GM12878 (cell line): Measurements from ENCODE around the gene BLOC1S2. TPM values are rescaled to one million over a fixed set of nuclear protein-coding genes. Genes with fewer than 3 reads are reported as not detected.

Experiments
- ATAC-seq: fragments of 200-7000 bp; cut with Tn5 transposase; 3 replicates; pipeline ENCODE4 v1.9.1; 2020; ENCODE audit warnings: mild to moderate bottlenecking, moderate library complexity
- BruUV-seq: library from RNA; stranded (reverse); fragments of 400-500 nt; replicated peaks from 2 replicates; lab custom pipeline; 2021; lab: Mats Ljungman, UMichigan
- CTCF ChIA-PET: fragments of 300-600 bp; sonication (Branson Sonifier 250); formaldehyde crosslinking; extraction: SDS; loops from one replicate; lab custom pipeline; 2021; ENCODE audit warnings: inconsistent platforms; lab: Yijun Ruan, JAX
- POLR2A ChIA-PET: fragments of 350-600 bp; formaldehyde crosslinking; extraction: SDS; loops from one replicate; lab custom pipeline; 2021; ENCODE audit warnings: inconsistent platforms; lab: Charles Lee
- RAD21 ChIA-PET: fragments of 300-600 bp; sonication (Branson Sonifier 250); formaldehyde crosslinking; loops from one replicate; lab custom pipeline; 2023; ENCODE audit warnings: antibody characterized with exemption; ENCODE audit not compliant: unreplicated experiment; lab: Charles Lee
- SMC1A ChIA-PET: fragments of 300-600 bp; sonication (Branson Sonifier 250); formaldehyde crosslinking; loops from one replicate; lab custom pipeline; 2023; ENCODE audit not compliant: unreplicated experiment, uncharacterized antibody; lab: Charles Lee
- DNase-seq: peaks from one replicate; pipeline ENCODE4 v3.0.0-alpha.2; 2011; ENCODE audit warnings: low read depth, low spot score
- FAIRE-seq: peaks from 3 replicates; lab custom pipeline; 2011; peaks lifted over from hg19 to GRCh38; lab: Jason Lieb, UNC
- H2AFZ ChIP-seq: 2 replicates; pipeline ENCODE4 v1.6.0; 2011; ENCODE audit warnings: low read depth, low read length, control low read depth; ENCODE audit not compliant: control insufficient read depth
- H3K27ac ChIP-seq: 2 replicates; pipeline ENCODE4 v1.5.1; 2011; ENCODE audit warnings: control low read depth; ENCODE audit not compliant: control insufficient read depth, insufficient read depth
- H3K27me3 ChIP-seq, 2 experiments: replicated peaks in 1 of 2; 2 replicates each; pipeline versions ENCODE4 v1.6.0 to v1.6.1; 2011; ENCODE audit warnings: low read length in 1 of 2; ENCODE audit not compliant: control insufficient read depth in 2 of 2, insufficient read depth in 2 of 2
- H3K36me3 ChIP-seq, 2 experiments: 2 replicates each; pipeline ENCODE4 v1.5.1; 2011; ENCODE audit warnings: low read length in 1 of 2; ENCODE audit not compliant: control insufficient read depth in 2 of 2, insufficient read depth in 2 of 2
- H3K4me1 ChIP-seq: 2 replicates; pipeline ENCODE4 v1.6.1; 2011; ENCODE audit warnings: mild to moderate bottlenecking, low read length, moderate library complexity, mixed read lengths; ENCODE audit not compliant: control insufficient read depth, insufficient read depth
- H3K4me2 ChIP-seq: 2 replicates; pipeline ENCODE4 v1.6.0; 2011; ENCODE audit warnings: control low read depth; ENCODE audit not compliant: control insufficient read depth, insufficient read depth
- H3K4me3 ChIP-seq: fragments of 200-600 bp; sonication (generic); 2 replicates; pipeline ENCODE4 v1.5.1; 2016
- H3K79me2 ChIP-seq: 2 replicates; pipeline ENCODE4 v1.6.0; 2011; ENCODE audit warnings: low read length; ENCODE audit not compliant: control insufficient read depth, insufficient read depth
- H3K9ac ChIP-seq: 2 replicates; pipeline ENCODE4 v1.8.0; 2011; ENCODE audit warnings: low read length, control low read depth, mixed read lengths; ENCODE audit not compliant: control insufficient read depth, insufficient read depth
- H3K9me3 ChIP-seq: replicated peaks from 3 replicates; pipeline ENCODE4 v1.5.1; 2011; ENCODE audit warnings: mild to moderate bottlenecking, low read length; ENCODE audit not compliant: control insufficient read depth, insufficient read depth
- H4K20me1 ChIP-seq: 2 replicates; pipeline ENCODE4 v1.6.0; 2011; ENCODE audit not compliant: control insufficient read depth, insufficient read depth
- FOS ChIP-seq: IDR thresholded peaks from 3 replicates; pipeline ENCODE4 v1.6.1; 2011; ENCODE audit warnings: borderline replicate concordance; ENCODE audit not compliant: insufficient read length; ENCODE audit errors: extremely low read depth
- IKZF2 ChIP-seq, 2 experiments: fragments of 450-650 bp; IDR thresholded peaks; 2 replicates each; pipeline ENCODE4 v1.6.1; 2017; ENCODE audit warnings: mild to moderate bottlenecking in 2 of 2, moderate library complexity in 2 of 2
- MLLT1 ChIP-seq: fragments of 450-650 bp; IDR thresholded peaks from 2 replicates; pipeline ENCODE4 v1.6.1; 2016; ENCODE audit warnings: mild to moderate bottlenecking
- NR2C1 ChIP-seq: fragments of 450-650 bp; IDR thresholded peaks from 2 replicates; pipeline ENCODE4 v1.6.1; 2017; ENCODE audit warnings: antibody characterized with exemption, mild to moderate bottlenecking, moderate library complexity
- PML ChIP-seq: IDR thresholded peaks from 2 replicates; pipeline ENCODE4 v1.6.1; 2012; ENCODE audit warnings: low read length, inconsistent platforms
- POLR2A ChIP-seq: IDR thresholded peaks from 2 replicates; pipeline ENCODE4 v1.6.1; 2011; ENCODE audit warnings: low read depth, mild to moderate bottlenecking, low read length
- SP1 ChIP-seq: IDR thresholded peaks from one replicate; pipeline ENCODE4 v1.6.1; 2011; ENCODE audit warnings: low read depth, low read length
- USF2 ChIP-seq: IDR thresholded peaks from 2 replicates; pipeline ENCODE4 v1.6.1; 2011; ENCODE audit warnings: low read depth, low read length, improper control_type of control experiment, borderline replicate concordance
- ZBTB40 ChIP-seq: fragments of 450-650 bp; IDR thresholded peaks from 2 replicates; pipeline ENCODE4 v1.6.1; 2016; ENCODE audit warnings: mild to moderate bottlenecking, moderate library complexity, borderline replicate concordance
- WGBS: methylation state at CpG from one replicate; pipeline ENCODE4 v1.1.6; 2016; ENCODE audit warnings: low lambda C conversion rate; ENCODE audit not compliant: insufficient replicate concordance, insufficient coverage; ENCODE audit errors: missing lambda C conversion rate; 5-methylcytosine and 5-hydroxymethylcytosine counted together
- in situ Hi-C: fragments of 300-500 bp; cut with MboI; formaldehyde crosslinking; loops from 9 replicates; pipeline ENCODE4 v1.14.3; 2018; ENCODE audit warnings: mixed read lengths
- intact Hi-C: fragments of 100-400 bp; cut with micrococcal nuclease; formaldehyde crosslinking; loops from one replicate; pipeline ENCODE4 v1.14.2; 2022; ENCODE audit not compliant: unreplicated experiment
- polyA plus RNA-seq, 11 experiments: library from polyadenylated mRNA; depleted of rRNA in 4 of 11; unstranded in 6 of 11; stranded (reverse) in 5 of 11; fragments of >200 nt; fragmentation: Nextera tagmentation in 4 of 11; fragmentation: Illumina TruSeq in 1 of 11; extraction: Ambion mirVana in 4 of 11; extraction: Trizol in 1 of 11; gene quantifications; 1 replicate in 1 of 11; 2 replicates in 10 of 11; pipeline versions ENCODE4 v1.2.1 to v1.2.3, GENCODE V29; 2011 to 2016; ENCODE audit warnings: inconsistent platforms in 2 of 11, missing spikeins in 2 of 11, low read depth in 1 of 11
- total RNA-seq, 4 experiments: library from RNA; depleted of rRNA in 3 of 4; stranded (reverse); fragments of >200 nt in 3 of 4; fragmentation: Illumina TruSeq in 1 of 4; extraction: Trizol in 1 of 4; gene quantifications; 2 replicates each; pipeline versions ENCODE4 v1.2.1 to v1.2.3, GENCODE V29; 2013 to 2021

The BLOC1S2 gene
- total and polyA plus RNA-seq, 10 of the 15 experiments (the other 5 are each of a cell fraction or from before 2014, with no cell fraction given) = 58.6 to 164 (median 79.5) TPM

GRCh38 chr10:100232101-100232500 lies 54.4 kb downstream of the BLOC1S2 start (continued):
- TF ChIP-seq USF2 (no peak), POLR2A (no peak), FOS (no peak), SP1 (no peak)
- TF ChIP-seq, all 136 proteins: peak for 0

GRCh38 chr10:100229819-100230422 lies 56.6 kb downstream of the BLOC1S2 start:
- Histone ChIP-seq H3K4me2 (peak overlapping the region; percentile 98), H3K9me3 (no peaks in the 10 kb centered on the region), H3K9ac (peak overlapping the region; percentile 87), H2AFZ (peak overlapping the region; percentile 99), H3K79me2 (peaks cover 29% of the 10 kb centered on the region), H3K27ac (peak overlapping the region; percentile 87), H3K27me3 (no peaks in the 10 kb centered on the region), H3K4me1 (peaks cover 3% of the 10 kb centered on the region; the same call in 1 of the 2 replicates), H3K36me3 (peaks cover 1 to 21% of the 10 kb centered on the region in 2 experiments), H4K20me1 (no peaks in the 10 kb centered on the region), H3K4me3 (peak overlapping the region; percentile 86)
- ATAC-seq (no peak), DNase-seq (no peak), FAIRE-seq (peak; percentile 62)
- POLR2A ChIA-PET = interaction anchor here (0.6 kb wide), 1 partner anchor 1144 kb away, joined by 3 read pairs; no protein-coding TSS in a partner anchor
- peak; percentile 17; the same call in 1 of the 2 replicates for TF ChIP-seq PML
- peak; percentile 19 to 52; a peak in 1 of 4 replicates for TF ChIP-seq IKZF2 (IDR thresholded peaks at IDR 0.05)
- TF ChIP-seq ZBTB40 = peak; percentile 63; the same call in 1 of the 2 replicates
- TF ChIP-seq NR2C1 = no peak
- peak; percentile 99 for TF ChIP-seq MLLT1
- in situ Hi-C loops (no loop called here), intact Hi-C loops (loop anchor here (10.0 kb wide), 1 partner anchor 375 kb away; no protein-coding TSS in a partner anchor)
- RAD21 ChIA-PET = no interaction called here
- CTCF ChIA-PET = interaction anchor here (1.9 kb wide), 1 partner anchor 11 kb away, joined by 5 read pairs; no protein-coding TSS in a partner anchor
- 69% methylated on average over 21 of the region's 21 CpGs for WGBS
- BruUV-seq = TSS peak; percentile 93
- SMC1A ChIA-PET = no interaction called here
